ENCODE measurements around the gene CCNQ.

The CCNQ gene

GRCh38 chrX:153592966-153593688, 5.8 kb downstream of the CCNQ start:
- TF ChIP-seq, protein P1, sequence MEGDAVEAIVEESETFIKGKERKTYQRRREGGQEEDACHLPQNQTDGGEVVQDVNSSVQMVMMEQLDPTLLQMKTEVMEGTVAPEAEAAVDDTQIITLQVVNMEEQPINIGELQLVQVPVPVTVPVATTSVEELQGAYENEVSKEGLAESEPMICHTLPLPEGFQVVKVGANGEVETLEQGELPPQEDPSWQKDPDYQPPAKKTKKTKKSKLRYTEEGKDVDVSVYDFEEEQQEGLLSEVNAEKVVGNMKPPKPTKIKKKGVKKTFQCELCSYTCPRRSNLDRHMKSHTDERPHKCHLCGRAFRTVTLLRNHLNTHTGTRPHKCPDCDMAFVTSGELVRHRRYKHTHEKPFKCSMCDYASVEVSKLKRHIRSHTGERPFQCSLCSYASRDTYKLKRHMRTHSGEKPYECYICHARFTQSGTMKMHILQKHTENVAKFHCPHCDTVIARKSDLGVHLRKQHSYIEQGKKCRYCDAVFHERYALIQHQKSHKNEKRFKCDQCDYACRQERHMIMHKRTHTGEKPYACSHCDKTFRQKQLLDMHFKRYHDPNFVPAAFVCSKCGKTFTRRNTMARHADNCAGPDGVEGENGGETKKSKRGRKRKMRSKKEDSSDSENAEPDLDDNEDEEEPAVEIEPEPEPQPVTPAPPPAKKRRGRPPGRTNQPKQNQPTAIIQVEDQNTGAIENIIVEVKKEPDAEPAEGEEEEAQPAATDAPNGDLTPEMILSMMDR (IDR thresholded peaks at IDR 0.05) = no peak
- no peak for DNase-seq (ENCODE audit: low spot score)
- no peak overlapping the region for H3K4me3 ChIP-seq
- no peak overlapping the region for H3K27ac ChIP-seq

- Histone ChIP-seq H3K27ac (no peak overlapping the region), H3K4me3 (no peak overlapping the region)
- DNase-seq (ENCODE audit: low spot score) = no peak
- TF ChIP-seq, protein P1 (IDR thresholded peaks at IDR 0.05) = no peak
Observed at GRCh38 chrX:153592091-153592833, 6.7 kb downstream of the CCNQ start.

DNA sequence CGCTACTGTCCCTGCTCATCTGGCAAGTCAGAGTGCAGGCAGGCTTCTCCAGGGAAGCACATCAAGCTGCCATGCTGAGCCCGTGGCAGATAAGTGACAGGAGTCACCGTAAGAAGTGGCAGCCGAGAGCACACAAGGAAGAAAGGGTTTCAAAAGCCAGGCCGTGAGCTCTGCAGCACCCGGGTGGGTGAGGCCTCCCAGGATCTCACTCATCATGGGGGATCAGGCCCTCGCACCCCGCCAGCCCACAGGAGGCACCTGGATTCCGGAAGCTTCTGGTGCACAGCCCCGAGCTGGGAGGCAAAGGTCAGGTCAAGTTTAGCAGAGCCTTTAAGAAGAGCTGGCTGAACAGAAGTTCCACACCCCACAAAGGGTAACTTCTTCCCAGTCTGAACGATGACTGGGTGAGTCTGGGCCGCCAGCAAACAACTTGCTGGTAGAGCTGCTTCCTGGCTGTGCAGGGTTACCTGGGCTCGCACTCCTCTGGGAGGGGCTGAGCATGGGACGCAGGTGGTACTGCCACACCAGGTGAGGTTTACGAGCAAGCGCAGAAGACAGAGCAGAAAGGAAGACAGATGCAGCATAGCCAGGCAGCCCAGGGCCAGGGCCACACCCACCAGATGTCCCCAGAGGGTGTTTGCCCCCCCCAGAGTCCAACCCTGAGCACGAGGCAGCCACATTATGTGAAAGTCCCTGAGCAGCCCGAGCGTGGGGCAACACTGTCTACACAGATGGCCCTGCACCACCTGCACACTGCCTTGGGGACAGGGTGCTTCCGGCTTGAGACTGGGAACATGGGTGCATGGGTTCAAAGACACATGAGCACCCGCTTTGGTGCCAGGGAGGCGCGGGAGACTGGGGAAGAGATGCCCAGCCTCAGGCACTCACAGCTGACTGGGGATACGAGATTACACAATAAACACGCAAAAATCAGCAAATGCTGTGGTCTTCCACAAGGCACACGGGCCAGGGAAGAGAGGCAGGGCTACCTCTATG, 7.7 kb downstream of the CCNQ start:
- Histone ChIP-seq H3K4me3 (no peak overlapping the region), H3K27ac (no peak overlapping the region)
- TF ChIP-seq, protein P1 (IDR thresholded peaks at IDR 0.05) = no peak
- DNase-seq (ENCODE audit: low spot score) = no peak

DNA sequence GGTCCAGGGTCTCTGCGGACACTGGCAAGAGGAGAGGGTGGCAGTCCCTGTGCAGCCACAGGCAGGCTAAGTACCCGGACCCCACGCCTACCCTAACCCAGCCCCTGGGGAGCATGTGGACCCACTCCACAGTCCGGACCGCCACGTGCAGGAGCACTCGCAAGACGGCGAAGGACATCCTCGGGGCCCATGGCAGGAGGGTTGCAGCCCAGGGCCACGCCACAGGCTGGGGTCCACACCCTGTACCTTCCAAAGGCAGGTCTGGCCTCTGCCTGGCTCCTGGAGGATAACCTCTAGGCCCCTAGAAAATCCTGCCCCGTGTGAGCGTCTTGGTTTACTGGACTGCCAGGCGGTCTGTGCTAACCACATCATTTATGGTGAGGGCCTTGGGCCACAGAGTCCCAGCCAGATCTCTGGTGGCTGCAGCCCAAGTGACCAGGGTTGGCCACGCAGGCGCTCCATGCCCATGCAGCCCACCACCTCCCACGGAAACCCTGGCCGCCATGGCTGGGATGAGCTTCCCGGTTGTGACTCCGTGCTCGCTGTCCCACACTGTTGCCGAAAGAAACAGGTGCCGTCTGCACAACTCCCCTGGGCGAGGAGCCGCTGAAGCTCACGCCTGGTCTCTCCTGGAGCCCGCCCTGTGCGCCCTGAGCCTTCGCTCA, 10.0 kb downstream of the CCNQ start:
- DNase-seq (ENCODE audit: low spot score) = no peak
- H3K4me3 ChIP-seq = no peak overlapping the region
- no peak overlapping the region for H3K27ac ChIP-seq
- TF ChIP-seq, protein P1 (IDR thresholded peaks at IDR 0.05) = no peak

- TF ChIP-seq, protein P1 (IDR thresholded peaks at IDR 0.05) = no peak
- Histone ChIP-seq H3K27ac (no peak overlapping the region), H3K4me3 (no peak overlapping the region)
- DNase-seq (ENCODE audit: low spot score) = no peak
Observed at GRCh38 chrX:153588021-153588781, 10.7 kb downstream of the CCNQ start.

DNA sequence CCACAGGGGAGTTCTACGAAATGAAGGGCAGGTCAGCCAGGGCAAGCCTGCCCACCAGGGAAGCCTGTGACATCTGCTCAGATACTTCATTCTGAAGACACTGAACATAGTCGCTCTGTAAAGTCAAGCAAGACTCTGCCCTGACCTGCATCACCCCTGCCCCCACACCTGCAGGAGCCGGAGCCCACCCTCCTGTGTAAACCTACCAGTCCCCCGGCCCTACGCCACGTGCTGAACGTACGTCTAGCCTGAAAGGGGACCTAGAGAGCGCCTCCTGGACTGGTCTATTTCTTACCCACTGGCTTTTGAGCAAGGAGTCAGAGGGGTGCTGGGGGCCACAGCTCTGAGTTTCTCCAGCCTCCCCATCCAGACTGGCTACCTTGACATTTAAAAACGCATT, 11.6 kb downstream of the CCNQ start:
- no peak overlapping the region for H3K27ac ChIP-seq
- TF ChIP-seq, protein P1 (IDR thresholded peaks at IDR 0.05) = no peak
- H3K4me3 ChIP-seq = no peak overlapping the region
- DNase-seq (ENCODE audit: low spot score) = no peak

Measured in coronary artery (tissue), 2 donors.